ENCODE measurements around the gene BORCS5.

DNA sequence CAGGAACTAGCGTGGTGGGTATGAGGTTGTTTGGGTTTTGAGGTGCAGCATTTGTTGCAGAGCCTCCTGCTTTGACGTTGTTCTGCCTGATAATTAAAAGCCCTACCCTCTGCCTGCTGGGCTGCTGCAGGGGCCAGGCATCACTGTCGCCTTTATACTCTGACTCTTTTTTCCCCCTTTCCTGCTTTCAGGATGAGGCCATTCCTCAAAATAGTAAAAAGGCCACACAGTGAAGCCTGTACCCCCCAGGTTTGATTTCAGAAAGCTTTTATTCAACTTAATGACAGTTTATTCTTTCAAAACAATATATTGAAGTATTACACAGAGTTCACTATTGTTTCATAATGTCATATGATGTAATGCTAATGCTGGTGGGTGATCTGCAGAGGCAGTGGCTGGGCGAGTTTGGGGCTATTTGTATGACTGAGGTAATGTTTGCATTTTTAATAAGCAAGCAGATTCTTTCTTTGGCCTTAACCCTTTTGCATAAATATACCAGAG is 9.1 kb downstream of the BORCS5 start:
- TF ChIP-seq, protein P1, sequence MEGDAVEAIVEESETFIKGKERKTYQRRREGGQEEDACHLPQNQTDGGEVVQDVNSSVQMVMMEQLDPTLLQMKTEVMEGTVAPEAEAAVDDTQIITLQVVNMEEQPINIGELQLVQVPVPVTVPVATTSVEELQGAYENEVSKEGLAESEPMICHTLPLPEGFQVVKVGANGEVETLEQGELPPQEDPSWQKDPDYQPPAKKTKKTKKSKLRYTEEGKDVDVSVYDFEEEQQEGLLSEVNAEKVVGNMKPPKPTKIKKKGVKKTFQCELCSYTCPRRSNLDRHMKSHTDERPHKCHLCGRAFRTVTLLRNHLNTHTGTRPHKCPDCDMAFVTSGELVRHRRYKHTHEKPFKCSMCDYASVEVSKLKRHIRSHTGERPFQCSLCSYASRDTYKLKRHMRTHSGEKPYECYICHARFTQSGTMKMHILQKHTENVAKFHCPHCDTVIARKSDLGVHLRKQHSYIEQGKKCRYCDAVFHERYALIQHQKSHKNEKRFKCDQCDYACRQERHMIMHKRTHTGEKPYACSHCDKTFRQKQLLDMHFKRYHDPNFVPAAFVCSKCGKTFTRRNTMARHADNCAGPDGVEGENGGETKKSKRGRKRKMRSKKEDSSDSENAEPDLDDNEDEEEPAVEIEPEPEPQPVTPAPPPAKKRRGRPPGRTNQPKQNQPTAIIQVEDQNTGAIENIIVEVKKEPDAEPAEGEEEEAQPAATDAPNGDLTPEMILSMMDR (conservative IDR thresholded peaks at IDR 0.05; ENCODE audit: low read length): no peak
- TF ChIP-seq EZH2phosphoT487 (IDR thresholded peaks at IDR 0.05; ENCODE audit: borderline replicate concordance): no peak

Measured in Loucy (cell line).